Loucy (cell line): ENCODE data around the gene SEC24A.

Experiments used
- EZH2phosphoT487 ChIP-seq: fragments of 200-600 bp; IDR thresholded peaks from 2 replicates; pipeline ENCODE4 v1.6.1; 2018; ENCODE audit warnings: antibody characterized with exemption, mild to moderate bottlenecking, moderate library complexity, borderline replicate concordance
- TF ChIP-seq, protein P1 (sequence below): fragments of 200-600 bp; sonication (generic); conservative IDR thresholded peaks from 2 replicates; pipeline ENCODE4 v1.5.1; 2014; ENCODE audit warnings: mild to moderate bottlenecking, antibody characterized with exemption, low read length

DNA sequence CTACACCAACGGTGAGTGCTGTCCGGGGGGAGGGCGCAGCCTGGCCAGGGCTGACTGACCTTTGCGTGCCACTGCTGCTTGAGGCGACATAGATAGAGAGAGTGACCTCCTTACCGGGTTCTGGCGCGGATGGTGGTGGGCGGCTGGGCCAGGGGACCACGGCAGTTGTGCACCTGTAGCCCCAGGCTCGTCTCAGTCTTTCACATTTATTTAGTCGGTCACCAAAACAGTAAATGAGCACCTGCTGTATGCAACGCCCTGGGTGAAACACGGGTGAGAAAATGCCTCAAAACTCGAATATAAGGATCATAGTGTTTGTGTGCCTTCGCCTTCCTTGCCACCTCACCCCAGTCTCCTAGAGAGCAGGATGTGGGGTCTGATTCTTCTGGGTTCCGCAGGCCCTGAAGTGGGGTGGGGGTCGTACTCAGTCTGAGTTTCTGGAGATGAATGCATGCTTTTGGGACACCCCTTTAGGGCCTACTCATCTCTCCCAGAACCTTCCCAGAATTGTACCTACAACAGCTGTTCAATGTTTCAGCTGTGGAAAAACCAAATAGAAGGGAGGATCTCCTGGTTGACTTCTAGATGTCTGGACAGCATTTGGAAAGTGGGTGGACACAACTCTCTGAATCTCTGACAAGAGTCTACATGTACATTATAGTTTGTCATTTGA lies 714 bp downstream of the SEC24A start:
- TF ChIP-seq, protein P1, sequence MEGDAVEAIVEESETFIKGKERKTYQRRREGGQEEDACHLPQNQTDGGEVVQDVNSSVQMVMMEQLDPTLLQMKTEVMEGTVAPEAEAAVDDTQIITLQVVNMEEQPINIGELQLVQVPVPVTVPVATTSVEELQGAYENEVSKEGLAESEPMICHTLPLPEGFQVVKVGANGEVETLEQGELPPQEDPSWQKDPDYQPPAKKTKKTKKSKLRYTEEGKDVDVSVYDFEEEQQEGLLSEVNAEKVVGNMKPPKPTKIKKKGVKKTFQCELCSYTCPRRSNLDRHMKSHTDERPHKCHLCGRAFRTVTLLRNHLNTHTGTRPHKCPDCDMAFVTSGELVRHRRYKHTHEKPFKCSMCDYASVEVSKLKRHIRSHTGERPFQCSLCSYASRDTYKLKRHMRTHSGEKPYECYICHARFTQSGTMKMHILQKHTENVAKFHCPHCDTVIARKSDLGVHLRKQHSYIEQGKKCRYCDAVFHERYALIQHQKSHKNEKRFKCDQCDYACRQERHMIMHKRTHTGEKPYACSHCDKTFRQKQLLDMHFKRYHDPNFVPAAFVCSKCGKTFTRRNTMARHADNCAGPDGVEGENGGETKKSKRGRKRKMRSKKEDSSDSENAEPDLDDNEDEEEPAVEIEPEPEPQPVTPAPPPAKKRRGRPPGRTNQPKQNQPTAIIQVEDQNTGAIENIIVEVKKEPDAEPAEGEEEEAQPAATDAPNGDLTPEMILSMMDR = no peak
- no peak for TF ChIP-seq EZH2phosphoT487
